ENCODE data around the gene ZNF577.
A peak's percentile ranks its signal among the peaks of the same experiment; 100 is the strongest.
"Not testable (repeated sequence)": the region's sequence is repeated elsewhere in the genome, so short reads cannot be mapped to it uniquely, and the experiment has no call there.

The ZNF577 gene
- 15.0 reads per million, percentile 40 among the genes with 10 or more reads in this experiment for total RNA-seq

DNA sequence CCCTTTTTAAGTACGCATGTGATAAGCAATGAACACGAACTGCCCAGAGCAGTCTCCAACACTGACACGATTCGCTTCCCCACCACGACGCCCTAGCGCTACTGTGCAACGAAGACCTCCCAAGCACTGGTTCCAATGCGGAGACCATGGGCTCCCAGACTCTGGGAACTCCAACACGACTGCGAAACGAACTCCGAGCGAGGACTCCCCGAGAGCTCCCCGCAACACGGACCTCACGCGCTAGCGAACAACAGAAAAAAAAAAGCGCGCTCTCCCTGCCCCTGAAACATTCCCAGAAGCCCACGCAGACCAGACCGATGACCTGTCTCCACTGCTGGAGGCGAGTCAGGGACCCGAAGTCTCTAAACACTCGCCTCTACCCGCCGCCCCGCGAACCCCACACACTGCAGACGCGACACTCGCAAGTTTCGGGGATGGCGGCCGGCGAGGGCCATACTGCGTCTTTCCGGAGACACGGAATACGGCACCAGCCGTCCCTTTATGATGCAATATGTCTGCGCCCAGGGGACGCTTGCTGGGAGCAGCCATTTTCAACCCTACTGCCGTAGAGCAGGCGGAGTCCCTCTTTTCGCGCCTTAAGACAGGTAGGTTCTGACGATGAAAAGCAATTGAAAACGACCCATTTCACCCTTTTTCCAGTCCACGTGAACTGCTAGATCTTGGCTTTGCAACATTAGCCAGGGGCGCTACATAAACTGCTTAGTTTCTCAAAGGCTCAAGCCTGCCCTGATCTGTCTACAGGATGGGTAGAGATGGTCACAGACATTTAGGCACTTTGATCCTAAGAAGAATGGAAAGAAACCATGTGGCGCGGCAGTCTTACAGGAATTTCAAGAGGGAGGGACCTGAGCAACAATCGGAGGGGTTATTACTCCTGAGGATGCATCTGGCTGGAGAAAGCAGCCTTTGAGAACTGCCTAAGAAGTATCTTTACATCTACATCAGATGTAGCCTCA, at the start of gene ZNF577:
ZNF577 (minus strand) TSS at position 430 of the 977 bp plus-strand sequence. CDS start 7,569 bp downstream, outside the sequence.
- DNase-seq = peak; percentile 56

DNA sequence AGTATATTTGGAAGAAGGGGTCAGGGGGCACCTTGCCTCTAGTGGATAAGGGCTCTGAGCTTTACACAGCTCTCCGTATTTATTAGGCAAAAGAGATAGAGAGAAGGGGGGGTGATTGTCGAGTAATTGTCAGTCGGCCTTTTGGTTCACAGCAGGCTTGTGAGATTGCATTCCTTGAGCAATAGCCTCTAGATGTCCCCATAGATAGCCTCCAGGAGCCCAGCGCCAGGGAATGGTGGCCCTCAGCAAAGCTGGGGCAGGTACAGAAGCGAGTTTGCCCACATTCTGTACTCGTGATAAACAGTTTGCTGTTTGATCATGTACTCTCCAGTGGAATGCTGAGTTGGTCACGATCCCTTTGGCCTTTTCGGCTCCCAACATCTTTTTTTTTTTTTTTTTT, 44.2 kb upstream of the ZNF577 start:
- no peak for DNase-seq

DNA sequence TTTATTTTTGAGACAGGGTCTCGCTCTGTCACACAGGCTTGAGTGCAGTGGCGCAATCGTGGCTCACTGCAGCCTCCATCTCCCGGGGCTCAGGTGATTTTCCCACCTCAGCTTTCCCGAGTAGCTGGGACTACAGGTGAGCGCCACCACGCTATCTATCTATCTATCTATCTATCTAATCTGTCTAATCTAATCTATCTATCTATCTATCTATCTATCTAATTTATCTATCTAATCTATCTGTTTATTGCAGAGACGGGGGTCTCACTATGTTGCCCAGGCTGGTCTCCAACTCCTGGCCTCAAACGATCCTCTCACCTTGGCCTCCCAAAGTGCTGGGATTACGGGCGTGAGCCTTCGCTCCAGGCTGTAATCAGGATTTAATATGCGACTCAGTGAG, 40.1 kb upstream of the ZNF577 start:
- no peak for DNase-seq

DNA sequence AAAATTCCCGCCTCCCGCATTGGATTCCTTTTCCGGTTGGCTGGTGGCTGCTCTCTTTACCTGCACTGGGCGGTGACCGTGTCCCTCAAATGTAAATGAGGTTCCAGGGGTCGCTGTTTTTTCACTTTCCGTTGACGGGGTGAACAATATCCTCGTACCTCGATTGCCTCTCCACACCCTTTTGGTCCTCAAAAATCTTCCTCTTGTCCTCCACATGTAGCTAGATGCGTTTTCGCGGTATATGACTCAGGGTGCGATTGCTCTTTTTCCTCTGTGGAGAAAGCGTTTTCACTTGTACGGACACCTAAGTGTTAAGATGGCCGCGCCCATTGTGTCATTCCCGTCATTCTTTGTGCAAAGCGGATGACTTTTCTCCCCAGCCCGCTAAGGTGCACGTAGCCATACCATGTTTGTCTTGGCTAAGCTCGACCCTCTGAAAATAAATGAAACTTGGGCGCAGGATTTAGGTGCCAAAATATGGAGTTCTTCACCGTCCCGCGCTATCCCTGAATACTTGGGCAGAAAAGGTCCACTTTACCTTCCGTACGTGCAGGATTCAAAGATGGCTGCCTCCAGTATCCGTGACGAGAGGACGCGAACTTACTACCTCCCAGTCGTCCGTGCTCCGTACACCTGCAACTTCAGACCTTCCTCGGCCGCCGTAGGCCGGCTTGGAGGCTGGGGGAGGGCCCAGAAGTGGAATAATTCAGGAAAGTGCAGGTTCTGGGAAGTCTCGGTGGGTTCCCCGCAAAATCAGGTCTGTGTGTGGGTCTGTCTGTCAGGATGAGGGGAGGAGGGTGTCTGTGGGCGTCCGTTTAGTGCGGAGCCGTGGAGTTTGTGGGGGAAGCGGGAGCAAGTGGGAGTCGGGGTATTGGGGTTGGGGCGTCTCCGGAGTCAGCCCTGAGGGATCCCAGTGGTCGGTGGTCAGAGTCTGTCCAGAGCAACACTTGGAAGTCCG, 39.3 kb upstream of the ZNF577 start, which contains the start of gene ZNF613:
ZNF613 (plus strand) TSS at position 689 of the 958 bp plus-strand sequence. CDS start 8,749 bp downstream, outside the sequence.
- peak; percentile 76 for DNase-seq

DNA sequence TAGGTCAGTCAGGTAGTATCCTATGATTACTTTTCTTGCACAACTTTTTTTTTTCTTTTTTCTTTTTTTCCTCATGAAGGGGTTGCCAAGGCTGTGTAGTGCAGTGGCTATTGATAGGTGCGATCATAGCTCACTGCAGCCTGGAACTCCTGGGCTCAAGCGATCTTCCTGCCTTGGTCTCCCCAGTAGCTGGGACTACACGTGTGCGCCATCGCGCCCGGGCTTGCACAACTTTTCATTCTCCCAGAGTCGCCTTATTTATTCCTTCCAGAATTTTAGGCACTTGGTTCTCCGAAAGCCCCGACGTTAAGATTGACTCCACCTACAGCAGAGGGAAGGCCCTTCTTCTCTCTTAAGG, 38.7 kb upstream of the ZNF577 start:
- no peak for DNase-seq

DNA sequence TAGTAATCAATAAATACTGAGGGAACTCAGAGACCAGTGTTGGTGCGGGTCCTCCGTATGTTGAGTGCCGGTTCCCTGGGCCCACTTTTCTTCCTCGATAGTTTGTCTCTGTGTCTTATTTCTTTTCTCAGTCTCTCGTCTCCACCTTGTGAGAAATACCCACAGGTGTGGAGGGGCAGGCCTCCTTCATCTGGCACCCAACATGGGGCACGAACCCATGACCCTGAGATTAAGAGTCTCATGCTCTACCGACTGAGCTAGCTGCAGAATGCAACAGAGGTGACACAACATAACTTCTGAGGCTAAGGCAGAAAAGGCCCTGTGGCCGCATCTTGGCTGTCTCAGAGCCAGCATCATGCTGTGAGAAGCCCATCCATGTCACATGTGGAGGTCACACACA, 34.2 kb upstream of the ZNF577 start:
- no peak for DNase-seq

DNA sequence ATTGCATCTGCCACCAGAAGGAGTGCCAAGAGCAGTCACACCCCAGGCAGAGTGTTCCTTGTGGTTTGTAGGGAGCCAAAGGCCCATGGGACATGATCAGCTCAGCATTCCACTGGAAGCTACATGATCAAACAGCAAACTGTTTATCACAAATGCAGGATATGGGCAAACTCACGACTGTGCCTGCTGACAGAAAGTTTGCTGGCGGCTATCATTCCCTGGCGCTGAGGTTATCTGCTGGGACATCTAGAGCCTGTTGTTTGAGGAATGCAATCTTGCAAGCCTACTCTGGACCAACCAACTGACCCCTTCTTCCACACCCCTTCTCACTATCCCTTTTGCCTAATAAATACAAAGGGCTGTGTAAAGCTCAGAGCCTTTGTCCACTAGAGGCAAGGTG, 31.9 kb upstream of the ZNF577 start:
- no peak for DNase-seq

DNA sequence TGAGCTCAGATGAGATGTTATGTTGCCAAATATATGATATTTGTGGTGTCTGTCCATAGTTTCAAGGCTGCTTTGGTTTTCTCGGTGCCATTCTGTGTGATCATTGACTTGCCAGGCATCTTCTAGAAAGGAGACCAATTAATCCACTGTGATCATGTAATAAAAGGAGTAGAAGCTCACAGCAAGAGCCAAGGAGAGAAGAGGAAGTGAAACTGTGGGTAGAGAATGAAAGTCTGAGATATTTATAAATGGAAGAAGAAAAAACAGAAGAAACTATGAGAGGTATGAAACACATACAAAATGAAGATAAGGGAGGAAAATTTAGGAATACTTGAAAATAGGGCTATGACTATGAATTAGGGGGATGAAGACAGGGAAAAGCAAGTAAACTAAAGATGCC, 28.4 kb upstream of the ZNF577 start:
- DNase-seq = no peak

DNA sequence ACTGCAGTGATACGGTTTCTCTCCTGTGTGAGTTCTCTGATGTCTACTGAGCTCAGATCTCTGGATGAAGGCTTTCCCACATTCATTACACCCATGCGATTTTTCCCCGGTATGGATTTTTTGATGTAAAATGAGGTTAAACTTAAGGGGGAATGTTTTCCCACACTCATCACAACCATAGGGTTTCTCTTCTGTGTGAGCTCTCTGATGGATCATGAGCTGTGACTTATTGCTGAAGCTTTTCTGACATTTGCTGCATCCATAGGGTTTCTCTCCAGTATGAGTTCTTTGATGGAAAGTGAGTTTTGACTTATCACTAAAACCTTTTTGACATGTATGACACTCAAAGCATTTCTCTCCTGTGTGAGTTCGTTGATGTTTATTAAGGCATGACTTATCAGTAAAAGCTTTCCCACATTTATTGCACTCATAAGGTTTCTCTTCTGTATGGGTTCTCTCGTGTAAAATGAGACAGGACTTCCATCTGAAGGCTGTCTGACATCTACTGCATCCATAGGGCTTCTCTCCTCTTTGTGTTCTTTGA, 27.6 kb upstream of the ZNF577 start:
- no peak for DNase-seq

DNA sequence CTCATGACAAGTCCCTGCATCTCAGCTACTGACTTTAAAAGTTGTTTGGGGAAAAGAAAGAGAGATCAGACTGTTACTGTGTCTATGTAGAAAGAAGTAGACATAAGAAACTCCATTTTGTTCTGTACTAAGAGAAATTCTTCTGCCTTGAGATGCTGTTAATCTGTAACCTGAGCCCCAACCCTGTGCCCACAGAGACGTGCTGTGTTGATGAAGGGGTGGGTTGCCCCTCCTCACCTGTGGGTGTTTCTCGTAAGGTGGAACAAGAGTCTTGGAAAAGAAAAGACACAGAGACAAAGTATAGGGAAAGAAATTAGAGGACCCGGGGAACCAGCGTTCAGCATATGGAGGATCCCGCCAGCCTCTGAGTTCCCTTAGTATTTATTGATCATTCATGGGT, 20.2 kb upstream of the ZNF577 start:
- not testable (repeated sequence) for DNase-seq

DNA sequence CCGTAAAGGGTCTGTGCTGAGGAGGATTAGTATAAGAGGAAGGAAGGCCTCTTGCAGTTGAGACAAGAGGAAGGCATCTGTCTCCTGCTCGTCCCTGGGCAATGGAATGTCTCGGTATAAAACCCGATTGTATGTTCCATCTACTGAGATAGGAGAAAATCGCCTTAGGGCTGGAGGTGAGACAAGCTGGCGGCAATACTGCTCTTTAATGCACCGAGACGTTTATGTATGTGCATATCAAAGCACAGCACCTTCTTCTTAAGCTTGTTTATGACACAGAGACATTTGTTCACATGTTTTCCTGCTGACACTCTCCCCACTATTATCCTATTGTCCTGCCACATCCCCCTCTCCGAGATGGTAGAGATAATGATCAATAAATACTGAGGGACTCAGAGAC, 18.4 kb upstream of the ZNF577 start:
- not testable (repeated sequence) for DNase-seq

DNA sequence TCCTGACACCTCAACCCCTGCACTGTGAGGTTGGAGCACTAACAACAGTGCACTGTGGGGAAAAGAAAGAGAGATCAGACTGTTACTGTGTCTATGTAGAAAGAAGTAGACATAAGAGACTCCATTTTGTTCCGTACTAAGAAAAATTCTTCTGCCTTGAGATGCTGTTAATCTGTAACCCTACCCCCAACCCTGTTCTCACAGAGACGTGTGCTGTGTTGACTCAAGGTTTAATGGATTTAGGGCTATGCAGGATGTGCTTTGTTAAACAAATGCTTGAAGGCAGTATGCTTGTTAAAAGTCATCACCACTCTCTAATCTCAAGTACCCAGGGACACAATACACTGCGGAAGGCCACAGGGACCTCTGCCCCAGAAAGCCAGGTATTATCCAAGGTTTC, 17.9 kb upstream of the ZNF577 start:
- DNase-seq = not testable (repeated sequence)

DNA sequence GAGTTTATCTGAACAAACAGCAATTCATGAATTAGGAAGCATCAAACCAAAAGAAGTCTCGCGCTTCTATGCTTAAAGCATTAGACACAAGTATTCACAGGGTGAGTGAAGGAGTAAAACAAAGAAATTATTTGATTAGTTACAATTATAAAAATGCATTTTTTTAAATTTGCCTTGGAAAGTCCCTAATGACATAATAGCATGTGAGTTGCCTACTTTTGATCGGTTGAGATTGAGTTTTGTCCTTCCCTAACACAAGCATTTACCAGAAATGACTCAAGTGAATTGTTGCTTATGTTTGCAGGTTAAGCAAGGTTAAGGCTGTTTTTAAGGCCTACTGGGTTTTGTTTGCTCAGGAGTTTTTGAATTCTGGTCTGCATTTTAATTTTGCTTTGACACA, 17.5 kb upstream of the ZNF577 start:
- DNase-seq = no peak

DNA sequence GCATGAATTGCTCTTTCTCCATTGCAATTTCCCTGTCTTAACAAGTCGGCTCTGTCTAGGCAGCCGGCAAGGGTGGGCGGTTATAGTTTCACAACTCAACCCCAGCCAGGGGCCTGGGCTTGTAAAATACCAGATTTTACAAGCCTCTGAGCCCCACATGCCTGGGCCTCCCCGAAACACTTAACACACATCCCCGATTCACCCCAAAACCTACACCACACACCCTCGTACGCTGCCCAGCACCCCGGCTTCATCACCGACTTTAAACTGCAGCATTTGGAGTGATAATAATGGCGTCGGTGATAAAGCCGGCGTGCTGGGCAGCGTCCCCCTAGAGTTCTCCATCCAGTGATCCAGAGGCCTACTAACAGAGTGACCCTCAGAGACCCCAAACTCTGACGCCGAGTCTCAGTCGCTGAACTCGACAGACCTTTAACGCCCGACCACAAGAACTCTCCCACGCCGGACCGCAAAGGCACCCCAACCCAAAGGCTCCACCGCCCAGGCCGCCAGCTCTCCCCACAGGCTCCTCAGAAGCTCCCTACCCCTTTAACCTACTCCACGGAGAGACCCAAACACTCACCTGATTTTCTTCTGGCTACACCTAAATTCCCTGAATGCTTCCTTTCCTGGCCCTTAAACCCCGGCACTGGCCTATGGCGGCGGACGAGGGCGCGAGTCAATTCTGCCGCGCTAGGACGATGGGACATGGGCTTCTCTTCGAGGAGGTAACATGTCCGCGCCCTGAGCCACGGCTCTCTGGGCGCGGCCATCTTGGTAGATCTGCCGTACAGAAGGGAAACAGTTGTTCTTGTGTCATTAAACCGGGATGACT, 16.8 kb upstream of the ZNF577 start, which contains the start of gene ZNF649:
ZNF649 (minus strand) TSS at position 687 of the 835 bp plus-strand sequence. CDS start 4,910 bp downstream, outside the sequence.
- peak; percentile 72 for DNase-seq

DNA sequence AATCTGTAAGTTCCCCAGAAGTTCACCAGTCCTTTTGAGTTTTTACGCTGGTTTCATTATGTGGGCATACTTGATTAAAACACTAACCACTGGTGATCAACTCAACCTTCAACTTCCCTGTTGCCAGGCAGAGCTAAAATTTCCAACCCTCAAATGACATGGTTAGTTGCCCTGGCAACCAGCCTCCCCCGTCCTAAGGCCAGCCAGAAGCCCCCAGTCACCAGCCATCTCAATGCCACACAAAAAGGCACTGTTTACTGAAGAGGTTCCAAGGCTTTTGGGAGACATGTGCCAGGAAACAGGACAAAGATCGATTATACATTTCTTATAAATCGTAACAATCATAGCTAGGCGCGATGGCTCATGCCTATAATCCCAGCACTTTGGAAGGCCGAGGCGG, 15.4 kb upstream of the ZNF577 start:
- DNase-seq = no peak

DNA sequence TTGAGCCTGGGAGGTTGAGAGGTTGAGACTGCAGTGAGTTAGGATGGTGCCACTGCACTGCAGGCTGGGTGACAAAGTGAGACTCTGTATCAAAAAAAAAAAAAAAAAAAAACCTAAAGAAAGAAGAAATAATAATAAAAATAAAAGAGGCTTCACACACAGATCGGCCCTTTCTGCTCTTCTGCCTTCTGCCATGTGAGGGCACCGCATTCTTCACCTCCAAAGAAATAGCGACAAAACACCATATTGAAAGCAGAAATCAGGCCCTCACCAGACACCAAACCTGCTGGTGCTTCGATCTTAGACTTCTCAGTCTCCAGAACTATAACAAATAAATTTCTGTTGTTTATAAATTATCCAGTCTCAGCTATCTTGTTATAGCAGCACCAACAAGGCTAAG, 14.1 kb upstream of the ZNF577 start:
- no peak for DNase-seq

DNA sequence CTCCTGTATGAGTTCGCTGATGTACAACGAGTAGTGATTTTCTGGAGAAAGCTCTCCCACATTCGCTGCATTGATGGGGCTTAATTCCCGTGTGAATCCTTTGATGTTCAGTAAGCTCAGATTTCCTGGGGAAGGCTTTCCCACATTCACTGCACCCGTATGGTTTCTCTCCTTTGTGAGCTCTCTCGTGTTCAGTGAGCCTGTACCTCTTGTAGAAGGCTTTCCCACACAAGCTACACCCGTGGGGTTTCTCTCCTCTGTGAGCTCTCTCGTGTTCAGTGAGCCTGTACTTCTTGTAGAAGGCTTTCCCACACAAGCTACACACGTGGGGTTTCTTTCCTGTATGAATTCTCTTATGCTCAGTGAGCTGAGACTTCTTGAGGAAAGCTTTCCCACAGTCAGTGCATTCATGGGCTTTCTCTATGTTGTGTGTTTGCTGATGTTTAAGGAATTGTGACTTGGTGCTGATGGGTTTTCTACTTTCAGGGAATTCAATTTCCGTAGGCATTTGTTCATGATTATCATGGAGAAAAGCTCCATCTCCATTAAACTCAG, 3.5 kb upstream of the ZNF577 start:
- no peak for DNase-seq

DNA sequence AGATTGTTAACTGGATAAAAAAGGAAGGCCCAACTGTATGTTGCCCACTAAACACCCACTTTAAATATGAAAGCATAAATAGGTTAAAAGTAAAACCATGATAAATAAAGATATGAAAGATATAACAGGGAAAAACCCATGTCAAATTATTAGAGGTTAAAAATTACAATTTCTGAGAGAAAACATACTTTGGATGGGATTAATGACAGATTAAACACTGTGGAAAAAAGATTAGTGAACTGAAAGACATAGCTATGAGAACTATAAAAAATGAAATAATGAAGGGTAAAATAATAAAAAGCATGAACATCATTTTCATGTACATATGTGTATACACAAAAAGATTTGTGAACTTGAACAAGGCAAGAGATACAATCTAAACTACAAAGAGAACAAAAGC, 2.2 kb upstream of the ZNF577 start:
- DNase-seq = no peak

DNA sequence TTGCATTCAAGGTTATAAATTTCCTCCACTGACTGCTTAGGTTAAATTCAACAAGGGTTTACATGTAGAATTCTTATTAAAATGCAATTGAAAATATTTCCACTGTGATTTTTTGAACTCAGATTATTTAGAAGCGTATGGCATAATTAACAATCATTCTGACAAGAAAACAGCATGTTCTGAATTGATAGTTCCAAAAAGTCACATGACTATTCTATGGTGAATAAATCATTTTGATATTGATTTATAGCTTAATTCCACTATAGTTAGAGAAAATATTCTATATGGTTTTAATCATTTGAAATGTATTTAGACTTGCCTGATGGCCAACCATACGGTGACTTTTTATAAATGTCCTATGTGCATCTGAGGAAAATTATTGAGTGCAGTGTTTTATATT, 3.0 kb downstream of the ZNF577 start:
- no peak for DNase-seq

DNA sequence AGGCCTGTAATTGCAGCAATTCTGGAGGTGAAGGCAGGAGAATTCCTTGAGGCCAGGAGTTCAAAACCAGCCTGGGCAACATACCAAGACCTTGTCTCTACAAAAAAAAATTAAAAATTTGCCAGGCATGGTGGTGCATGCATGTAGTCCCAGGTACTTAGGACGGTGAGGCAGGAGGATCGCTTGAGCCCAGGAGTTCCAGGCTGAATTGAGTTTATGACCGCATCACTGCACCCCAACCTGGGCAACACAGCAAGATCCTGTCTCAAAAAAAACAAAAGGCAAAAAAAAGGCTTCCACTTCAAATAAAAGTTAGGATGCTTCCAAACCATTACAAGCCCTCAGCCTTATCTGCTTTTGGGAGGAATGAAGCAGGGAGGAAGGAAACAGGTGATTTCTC, 5.2 kb downstream of the ZNF577 start:
- no peak for DNase-seq

DNA sequence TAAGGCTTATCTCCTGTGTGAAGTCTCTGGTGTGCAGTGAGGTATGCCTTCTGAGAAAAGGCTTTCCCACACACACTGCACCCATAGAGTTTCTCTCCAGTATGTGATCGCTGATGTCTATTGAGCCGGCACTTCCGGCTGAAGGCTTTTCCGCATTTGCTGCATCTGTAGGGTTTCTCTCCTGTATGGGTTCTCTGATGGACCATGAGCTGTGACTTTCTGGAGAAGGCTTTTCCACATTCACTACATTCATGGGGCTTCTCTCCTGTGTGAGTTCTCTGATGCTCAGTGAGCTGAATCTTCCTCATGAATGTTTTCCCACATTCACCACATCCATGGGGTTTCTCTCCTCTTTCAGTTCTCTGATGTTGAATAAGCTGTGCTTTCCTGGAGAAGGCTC, 14.7 kb downstream of the ZNF577 start:
- DNase-seq = no peak
